OCI-LY1 (cell line): ENCODE data around the gene GAPVD1.

Experiments
- H2AFZ ChIP-seq: fragments of 200-600 bp; sonication (generic), shearing (Covaris generic); 2 replicates; pipeline ENCODE4 v1.6.0; 2014; ENCODE audit warnings: antibody characterized with exemption, mild to moderate bottlenecking, low read length
- H3F3A ChIP-seq: fragments of 200-600 bp; sonication (generic), shearing (Covaris generic); 2 replicates; pipeline ENCODE4 v1.6.0; 2014; ENCODE audit warnings: mild to moderate bottlenecking, antibody characterized with exemption, low read length, moderate library complexity; ENCODE audit not compliant: insufficient read depth
- H3K27ac ChIP-seq: fragments of 200-600 bp; sonication (generic); 2 replicates; pipeline ENCODE4 v1.5.1; 2014; ENCODE audit warnings: low read length, mixed run types, mild to moderate bottlenecking, low read depth; ENCODE audit not compliant: poor library complexity, severe bottlenecking
- H3K27me3 ChIP-seq: fragments of 200-600 bp; sonication (generic); 2 replicates; pipeline ENCODE4 v1.6.0; 2014; ENCODE audit warnings: antibody characterized with exemption, mild to moderate bottlenecking, low read length, moderate library complexity; ENCODE audit not compliant: insufficient read depth
- H3K36me3 ChIP-seq: fragments of 200-600 bp; sonication (generic); 2 replicates; pipeline ENCODE4 v1.6.1; 2014; ENCODE audit warnings: mild to moderate bottlenecking, antibody characterized with exemption, low read length, moderate library complexity, mixed read lengths; ENCODE audit not compliant: insufficient read depth
- H3K4me1 ChIP-seq: fragments of 200-600 bp; sonication (generic); 2 replicates; pipeline ENCODE4 v1.5.1; 2014; ENCODE audit warnings: mild to moderate bottlenecking, low read length, moderate library complexity; ENCODE audit not compliant: insufficient read depth, severe bottlenecking
- H3K4me2 ChIP-seq: fragments of 200-600 bp; sonication (generic), shearing (Covaris generic); 2 replicates; pipeline ENCODE4 v1.6.1; 2014; ENCODE audit warnings: low read length
- H3K4me3 ChIP-seq: fragments of 200-600 bp; sonication (generic); 2 replicates; pipeline ENCODE4 v1.5.1; 2014; ENCODE audit warnings: low read length, low read depth, mild to moderate bottlenecking, mixed read lengths; ENCODE audit not compliant: poor library complexity, severe bottlenecking
- H3K79me2 ChIP-seq: fragments of 200-600 bp; shearing (Covaris generic); 2 replicates; pipeline ENCODE4 v1.6.1; 2016; ENCODE audit warnings: mixed run types, low read length, mixed read lengths; ENCODE audit not compliant: insufficient read depth
- H3K9ac ChIP-seq: fragments of 200-600 bp; sonication (generic), shearing (Covaris generic); 2 replicates; pipeline ENCODE4 v1.6.1; 2014; ENCODE audit warnings: mild to moderate bottlenecking, low read length, mixed read lengths
- H3K9me2 ChIP-seq: fragments of 200-600 bp; sonication (generic), shearing (Covaris generic); 2 replicates; pipeline ENCODE4 v1.6.1; 2014; ENCODE audit warnings: low read depth, mild to moderate bottlenecking, low read length, mixed read lengths
- H3K9me3 ChIP-seq: fragments of 200-600 bp; shearing (Covaris generic); 2 replicates; pipeline ENCODE4 v1.6.1; 2014; ENCODE audit warnings: low read length, mixed read lengths
- H4K20me1 ChIP-seq: fragments of 200-600 bp; sonication (generic), shearing (Covaris generic); 2 replicates; pipeline ENCODE4 v1.6.0; 2016; ENCODE audit warnings: mild to moderate bottlenecking, low read length; ENCODE audit not compliant: insufficient read depth
- EZH2 ChIP-seq: fragments of 200-600 bp; sonication (generic), shearing (Covaris generic); IDR thresholded peaks from 2 replicates; pipeline ENCODE4 v1.8.0; 2017; ENCODE audit warnings: borderline replicate concordance, mixed run types, mild to moderate bottlenecking, antibody characterized with exemption, low read length, moderate library complexity, mixed read lengths
- TF ChIP-seq, protein P1 (sequence below): fragments of 200-600 bp; sonication (generic), shearing (Covaris generic); IDR thresholded peaks from 2 replicates; pipeline ENCODE4 v1.5.1; 2017; ENCODE audit warnings: mild to moderate bottlenecking, antibody characterized with exemption, low read length, moderate library complexity, mixed read lengths

GAPVD1 gene

GRCh38 chr9:125375820-125376219 is 114.2 kb downstream of the GAPVD1 start:
- H3K9ac ChIP-seq, result no peak overlapping the region
- no peaks in the 10 kb centered on the region for H3K79me2 ChIP-seq
- no peak overlapping the region for H3K4me3 ChIP-seq
- H2AFZ ChIP-seq, result no peak overlapping the region
- H4K20me1 ChIP-seq, result no peaks in the 10 kb centered on the region
- no peaks in the 10 kb centered on the region for H3K36me3 ChIP-seq
- H3K9me2 ChIP-seq, result no peaks in the 10 kb centered on the region
- H3K4me1 ChIP-seq, result peaks cover 4% of the 10 kb centered on the region
- no peak overlapping the region for H3K27ac ChIP-seq
- H3K4me2 ChIP-seq, result no peak overlapping the region
- H3F3A ChIP-seq, result no peaks in the 10 kb centered on the region
- H3K27me3 ChIP-seq, result no peaks in the 10 kb centered on the region; the same call in 1 of the 2 replicates
- no peaks in the 10 kb centered on the region for H3K9me3 ChIP-seq
- TF ChIP-seq, protein P1, sequence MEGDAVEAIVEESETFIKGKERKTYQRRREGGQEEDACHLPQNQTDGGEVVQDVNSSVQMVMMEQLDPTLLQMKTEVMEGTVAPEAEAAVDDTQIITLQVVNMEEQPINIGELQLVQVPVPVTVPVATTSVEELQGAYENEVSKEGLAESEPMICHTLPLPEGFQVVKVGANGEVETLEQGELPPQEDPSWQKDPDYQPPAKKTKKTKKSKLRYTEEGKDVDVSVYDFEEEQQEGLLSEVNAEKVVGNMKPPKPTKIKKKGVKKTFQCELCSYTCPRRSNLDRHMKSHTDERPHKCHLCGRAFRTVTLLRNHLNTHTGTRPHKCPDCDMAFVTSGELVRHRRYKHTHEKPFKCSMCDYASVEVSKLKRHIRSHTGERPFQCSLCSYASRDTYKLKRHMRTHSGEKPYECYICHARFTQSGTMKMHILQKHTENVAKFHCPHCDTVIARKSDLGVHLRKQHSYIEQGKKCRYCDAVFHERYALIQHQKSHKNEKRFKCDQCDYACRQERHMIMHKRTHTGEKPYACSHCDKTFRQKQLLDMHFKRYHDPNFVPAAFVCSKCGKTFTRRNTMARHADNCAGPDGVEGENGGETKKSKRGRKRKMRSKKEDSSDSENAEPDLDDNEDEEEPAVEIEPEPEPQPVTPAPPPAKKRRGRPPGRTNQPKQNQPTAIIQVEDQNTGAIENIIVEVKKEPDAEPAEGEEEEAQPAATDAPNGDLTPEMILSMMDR, result no peak
- TF ChIP-seq EZH2, result no peak

DNA sequence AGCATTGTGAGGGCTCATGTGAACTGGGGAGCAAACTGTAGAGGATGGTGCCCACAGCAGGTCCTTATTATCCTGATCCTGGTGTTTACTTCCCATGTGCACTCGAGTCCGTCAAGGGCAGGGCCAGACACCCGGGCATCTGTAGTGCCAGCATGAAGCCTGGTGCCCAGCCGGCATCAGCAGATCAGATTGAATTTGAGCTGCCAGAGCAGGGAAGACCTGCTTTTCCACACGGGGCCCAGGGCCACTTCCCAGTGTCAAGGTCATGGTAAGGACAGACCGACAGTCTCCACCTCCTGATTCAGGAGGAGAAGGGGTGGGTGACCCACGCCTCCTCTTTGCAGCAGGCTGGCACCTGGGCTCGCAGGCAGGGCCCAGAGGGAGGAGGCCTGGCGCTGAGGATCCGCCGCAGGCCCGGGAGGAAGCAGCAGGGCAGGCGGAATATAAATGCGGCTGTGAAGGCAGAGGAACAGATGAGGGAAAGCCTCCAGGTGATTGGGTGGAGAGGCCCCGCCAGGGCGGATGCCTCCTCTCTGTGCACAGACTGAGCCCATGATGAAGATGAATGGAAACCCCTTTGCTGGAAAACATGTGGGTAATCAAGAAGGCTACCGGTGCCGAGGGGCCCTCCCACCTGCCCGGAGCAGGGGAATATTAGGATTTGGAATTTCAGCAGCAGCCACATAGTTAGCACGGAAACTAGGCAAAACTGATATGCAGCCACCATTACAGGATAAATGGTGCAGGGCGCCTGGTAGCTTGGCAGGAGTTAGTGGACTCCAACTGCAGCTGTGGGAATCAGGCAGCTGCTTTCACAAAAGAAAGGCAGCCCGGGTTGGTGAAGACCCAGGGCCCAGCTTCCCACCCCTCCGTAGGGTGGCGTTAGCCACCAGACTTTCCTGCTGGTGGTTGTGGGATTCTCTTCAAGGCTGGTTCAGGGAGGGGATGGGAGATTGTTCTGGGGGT is 114.9 kb downstream of the GAPVD1 start:
- Histone ChIP-seq H2AFZ (no peak overlapping the region), H3K4me3 (no peak overlapping the region), H3K36me3 (no peaks in the 10 kb centered on the region), H3K4me1 (peaks cover 4% of the 10 kb centered on the region), H3K79me2 (no peaks in the 10 kb centered on the region), H3K27ac (no peak overlapping the region), H3F3A (no peaks in the 10 kb centered on the region), H3K9me2 (no peaks in the 10 kb centered on the region), H3K27me3 (no peaks in the 10 kb centered on the region; the same call in 1 of the 2 replicates), H4K20me1 (no peaks in the 10 kb centered on the region), H3K9ac (no peak overlapping the region), H3K9me3 (no peaks in the 10 kb centered on the region), H3K4me2 (no peak overlapping the region)
- no peak for TF ChIP-seq EZH2
- TF ChIP-seq, protein P1, result no peak

DNA sequence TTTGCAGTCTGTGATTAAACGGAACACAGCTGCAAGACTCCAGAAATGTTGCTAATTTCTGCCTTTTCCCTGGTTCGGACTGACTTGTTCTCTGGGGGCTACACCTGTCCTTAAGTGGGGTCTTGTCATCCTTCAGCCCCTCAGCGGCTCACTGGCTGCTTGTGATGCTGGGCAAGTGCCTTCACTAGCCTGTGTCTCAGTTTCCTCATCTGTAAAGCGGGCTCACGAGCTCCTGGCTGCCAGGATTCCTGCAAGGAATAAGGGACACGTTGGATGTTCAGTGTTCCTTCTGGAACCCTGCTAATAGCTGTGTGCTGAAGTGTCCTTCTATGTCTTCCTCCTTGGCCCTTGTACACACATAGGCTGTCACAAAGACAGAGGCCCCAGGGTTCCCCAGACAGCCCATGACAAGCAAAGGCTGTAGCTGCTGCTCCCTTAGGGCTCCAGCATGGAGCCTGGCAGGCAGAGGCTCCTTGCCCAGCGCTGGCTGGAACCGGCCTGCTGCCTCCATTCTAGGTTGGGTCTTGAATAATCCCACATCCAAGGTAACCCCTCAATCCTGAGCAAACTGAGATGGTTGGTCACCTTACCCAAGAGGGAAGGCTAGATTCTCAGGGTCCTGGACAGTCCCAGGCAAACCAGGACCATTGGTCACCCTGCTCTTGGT is 116.1 kb downstream of the GAPVD1 start:
- H3K36me3 ChIP-seq, result no peaks in the 10 kb centered on the region

More for the DNA sequence above, 116.1 kb downstream of the GAPVD1 start:
- H2AFZ ChIP-seq, result no peak overlapping the region
- no peaks in the 10 kb centered on the region for H4K20me1 ChIP-seq
- H3K4me1 ChIP-seq, result peaks cover 4% of the 10 kb centered on the region
- no peaks in the 10 kb centered on the region for H3K9me3 ChIP-seq
- no peaks in the 10 kb centered on the region for H3K9me2 ChIP-seq
- H3K27me3 ChIP-seq, result no peaks in the 10 kb centered on the region; the same call in 1 of the 2 replicates
- no peak for TF ChIP-seq EZH2
- TF ChIP-seq, protein P1, result no peak
- H3K4me3 ChIP-seq, result no peak overlapping the region
- no peak overlapping the region for H3K27ac ChIP-seq
- H3K79me2 ChIP-seq, result no peaks in the 10 kb centered on the region
- no peak overlapping the region for H3K4me2 ChIP-seq
- no peaks in the 10 kb centered on the region for H3F3A ChIP-seq
- H3K9ac ChIP-seq, result no peak overlapping the region
